ENCODE data around the gene SAP30. TPM values are rescaled to one million over a fixed set of nuclear protein-coding genes. Genes with fewer than 3 reads are reported as not detected.

Gene SAP30
- total RNA-seq, 2 experiments from 2014 or later = 22.0 to 29.3 TPM

GRCh38 chr4:173415092-173415491 is 44.3 kb downstream of the SAP30 start:
- ChIA-PET POLR2A (no interaction called here), CTCF (interaction anchor here (0.8 to 1.4 kb wide), 4 partner anchors 18 to 402 kb away, joined by 3 to 5 read pairs (median 4); no protein-coding TSS in a partner anchor)
- no peaks in the 10 kb centered on the region for H3K9me3 Mint-ChIP-seq (ENCODE audit: low read depth)
- H3K4me3 Mint-ChIP-seq = no peak overlapping the region
- intact Hi-C loops (cut with DNase I, micrococcal nuclease) = no loop called here
- no peaks in the 10 kb centered on the region for H3K36me3 Mint-ChIP-seq (ENCODE audit: low read depth)
- H3K27me3 Mint-ChIP-seq = no peaks in the 10 kb centered on the region
- DNase-seq (no peak), ATAC-seq (no peak)
- H3K27ac Mint-ChIP-seq = no peak overlapping the region
- no peaks in the 10 kb centered on the region for H3K4me1 Mint-ChIP-seq

- no peaks in the 10 kb centered on the region for H3K36me3 Mint-ChIP-seq (ENCODE audit: low read depth)
- H3K4me1 Mint-ChIP-seq = peaks cover 3% of the 10 kb centered on the region
- no peak overlapping the region for H3K4me3 Mint-ChIP-seq
- H3K9me3 Mint-ChIP-seq (ENCODE audit: low read depth) = no peaks in the 10 kb centered on the region
- CTCF ChIA-PET = interaction anchor here (0.6 to 1.4 kb wide), 10 partner anchors 10 to 403 kb away, joined by 3 to 5 read pairs (median 3); no protein-coding TSS in a partner anchor
- POLR2A ChIA-PET = no interaction called here
- DNase-seq (no peak), ATAC-seq (no peak)
- no peak overlapping the region for H3K27ac Mint-ChIP-seq
- intact Hi-C loops (cut with DNase I, micrococcal nuclease) = loop anchor here (2.0 kb wide), 2 partner anchors 45 to 403 kb away; partner anchors contain the start of gene SAP30 (in 1 of the 2)
- no peaks in the 10 kb centered on the region for H3K27me3 Mint-ChIP-seq
Observed at GRCh38 chr4:173415885-173416653, 45.3 kb downstream of the SAP30 start.

GRCh38 chr4:173417833-173418232 is 47.1 kb downstream of the SAP30 start:
- H3K4me3 Mint-ChIP-seq = no peak overlapping the region
- H3K27me3 Mint-ChIP-seq = no peaks in the 10 kb centered on the region
- H3K27ac Mint-ChIP-seq = no peak overlapping the region
- intact Hi-C loops (cut with DNase I, micrococcal nuclease) = loop anchor here (1.0 to 2.0 kb wide), 5 partner anchors 47 to 405 kb away; partner anchors contain the start of gene SAP30 (in 1 of the 2)
- no peaks in the 10 kb centered on the region for H3K9me3 Mint-ChIP-seq (ENCODE audit: low read depth)
- DNase-seq (no peak), ATAC-seq (no peak)
- peaks cover 3% of the 10 kb centered on the region for H3K4me1 Mint-ChIP-seq
- no peaks in the 10 kb centered on the region for H3K36me3 Mint-ChIP-seq (ENCODE audit: low read depth)
- CTCF ChIA-PET = interaction anchor here (0.6 to 2.6 kb wide), 14 partner anchors 12 to 404 kb away, joined by 3 to 11 read pairs (median 4); no protein-coding TSS in a partner anchor
- POLR2A ChIA-PET = no interaction called here

- H3K27ac Mint-ChIP-seq = no peak overlapping the region
- ChIA-PET POLR2A (no interaction called here), CTCF (interaction anchor here (0.9 to 2.6 kb wide), 13 partner anchors 8 to 405 kb away, joined by 3 to 11 read pairs (median 5); no protein-coding TSS in a partner anchor)
- no peak overlapping the region for H3K4me3 Mint-ChIP-seq
- ATAC-seq = no peak
- H3K27me3 Mint-ChIP-seq = no peaks in the 10 kb centered on the region
- H3K9me3 Mint-ChIP-seq (ENCODE audit: low read depth) = no peaks in the 10 kb centered on the region
- H3K36me3 Mint-ChIP-seq (ENCODE audit: low read depth) = no peaks in the 10 kb centered on the region
- H3K4me1 Mint-ChIP-seq = peaks cover 3% of the 10 kb centered on the region
- intact Hi-C loops (cut with DNase I, micrococcal nuclease) = no loop called here
- DNase-seq = no peak
Observed at GRCh38 chr4:173418639-173419038, 47.9 kb downstream of the SAP30 start.

- H3K4me1 Mint-ChIP-seq = peaks cover 8% of the 10 kb centered on the region
- intact Hi-C loops (cut with DNase I, micrococcal nuclease) = loop anchor here (1.0 to 5.0 kb wide), 2 partner anchors 74 to 737 kb away; no protein-coding TSS in a partner anchor
- no peak overlapping the region for H3K27ac Mint-ChIP-seq
- ATAC-seq (no peak), DNase-seq (no peak)
- no peaks in the 10 kb centered on the region for H3K27me3 Mint-ChIP-seq
- CTCF ChIA-PET = interaction anchor here (0.6 to 3.1 kb wide), 35 partner anchors 8 to 407 kb away, joined by 3 to 18 read pairs (median 4); partner anchors contain the start of gene SAP30
- H3K4me3 Mint-ChIP-seq = no peak overlapping the region
- H3K36me3 Mint-ChIP-seq (ENCODE audit: low read depth) = no peaks in the 10 kb centered on the region
- POLR2A ChIA-PET = no interaction called here
- H3K9me3 Mint-ChIP-seq (ENCODE audit: low read depth) = no peaks in the 10 kb centered on the region
Observed at GRCh38 chr4:173420324-173420752, 49.6 kb downstream of the SAP30 start.

- Mint-ChIP-seq H3K27me3 (no peaks in the 10 kb centered on the region), H3K9me3 (ENCODE audit: low read depth) (no peaks in the 10 kb centered on the region), H3K4me3 (no peak overlapping the region), H3K4me1 (peaks cover 12% of the 10 kb centered on the region), H3K27ac (no peak overlapping the region), H3K36me3 (ENCODE audit: low read depth) (no peaks in the 10 kb centered on the region)
- ChIA-PET POLR2A (no interaction called here), CTCF (interaction anchor here (0.6 to 3.1 kb wide), 38 partner anchors 8 to 407 kb away, joined by 3 to 18 read pairs (median 4); partner anchors contain the start of genes GALNT7 and SAP30)
- DNase-seq = no peak
- no peak for ATAC-seq
- intact Hi-C loops (cut with DNase I, micrococcal nuclease) = loop anchor here (1.0 to 5.0 kb wide), 2 partner anchors 74 to 736 kb away; no protein-coding TSS in a partner anchor
Observed at GRCh38 chr4:173420801-173421200, 50.0 kb downstream of the SAP30 start.

DNA sequence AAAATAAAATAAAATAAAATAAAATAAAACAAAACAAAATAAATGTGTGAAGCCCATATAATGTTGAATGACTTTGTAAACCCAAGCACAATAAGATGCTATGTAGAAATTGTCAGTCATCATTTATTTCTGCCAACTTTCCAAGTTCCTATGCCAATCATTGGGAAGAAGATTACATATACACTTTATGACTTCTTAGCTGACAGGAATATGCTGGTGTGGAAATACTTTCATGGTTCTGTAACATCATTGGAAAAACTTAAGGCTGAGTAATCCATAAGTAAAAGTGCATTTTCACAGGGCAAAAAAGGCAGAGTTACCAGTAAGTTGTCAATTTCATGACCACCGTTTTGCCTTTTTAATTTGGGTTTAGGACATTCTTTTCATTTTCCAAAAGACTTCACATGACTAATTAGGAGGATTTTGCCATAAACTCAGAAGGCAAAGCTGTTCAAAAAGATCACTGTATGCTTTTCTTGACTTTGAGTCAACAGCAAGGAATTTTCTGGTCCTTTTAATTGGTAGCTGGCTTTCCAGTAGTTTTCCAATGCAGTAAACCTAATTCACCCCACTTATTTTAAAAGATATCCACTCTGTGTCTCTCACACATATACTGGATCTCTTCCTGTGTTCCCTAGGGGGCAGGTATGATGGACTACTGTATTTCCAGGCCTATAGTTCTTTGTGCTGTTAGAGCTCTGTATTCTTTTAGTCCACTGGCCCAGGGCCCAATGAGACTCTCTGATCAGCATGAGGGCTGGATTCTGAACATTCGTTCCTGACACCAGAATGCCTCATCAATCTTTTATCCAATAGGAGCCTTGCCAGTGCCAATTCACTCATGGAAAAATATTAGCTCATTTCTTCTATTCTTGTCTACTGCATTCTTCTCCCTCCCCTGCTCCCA is 54.4 kb downstream of the SAP30 start:
- H3K4me3 Mint-ChIP-seq = no peak overlapping the region
- H3K27ac Mint-ChIP-seq = no peak overlapping the region
- H3K9me3 Mint-ChIP-seq (ENCODE audit: low read depth) = no peaks in the 10 kb centered on the region
- ChIA-PET POLR2A (interaction anchor here (0.6 to 0.7 kb wide), 2 partner anchors 39 to 389 kb away, joined by 3 to 5 read pairs; no protein-coding TSS in a partner anchor), CTCF (interaction anchor here (0.6 to 1.7 kb wide), 4 partner anchors 9 to 130 kb away, joined by 3 to 5 read pairs (median 3); no protein-coding TSS in a partner anchor)
- H3K36me3 Mint-ChIP-seq (ENCODE audit: low read depth) = no peaks in the 10 kb centered on the region
- no peak for DNase-seq
- H3K27me3 Mint-ChIP-seq = no peaks in the 10 kb centered on the region
- ATAC-seq = no peak
- intact Hi-C loops (cut with DNase I, micrococcal nuclease) = loop anchor here in 1 of 2 experiments (5.0 kb wide), 1 partner anchor 732 kb away; no protein-coding TSS in a partner anchor
- peaks cover 26% of the 10 kb centered on the region for H3K4me1 Mint-ChIP-seq

GRCh38 chr4:173426064-173426463 is 55.3 kb downstream of the SAP30 start:
- H3K27ac Mint-ChIP-seq = no peak overlapping the region
- no peak overlapping the region for H3K4me3 Mint-ChIP-seq
- H3K27me3 Mint-ChIP-seq = no peaks in the 10 kb centered on the region
- H3K4me1 Mint-ChIP-seq = peaks cover 24% of the 10 kb centered on the region
- no peaks in the 10 kb centered on the region for H3K36me3 Mint-ChIP-seq (ENCODE audit: low read depth)
- ATAC-seq = no peak
- DNase-seq = no peak
- POLR2A ChIA-PET = interaction anchor here (0.7 kb wide), 1 partner anchor 38 kb away, joined by 5 read pairs; no protein-coding TSS in a partner anchor
- CTCF ChIA-PET = interaction anchor here (1.5 to 1.7 kb wide), 2 partner anchors 10 to 107 kb away, joined by 3 to 5 read pairs; no protein-coding TSS in a partner anchor
- H3K9me3 Mint-ChIP-seq (ENCODE audit: low read depth) = no peaks in the 10 kb centered on the region
- intact Hi-C loops (cut with DNase I, micrococcal nuclease) = no loop called here

Other genes with a start within 250 kb of the SAP30 start
- 10 to 100 TPM; 11.4 to 15.1 TPM for gene GALNT7, start 202.1 kb upstream of the SAP30 start, total RNA-seq
- gene HMGB2, start 36.6 kb upstream of the SAP30 start, total RNA-seq = 100 to 1,000 TPM; 608 to 661 TPM
- not detected for gene SCRG1, start 28.2 kb downstream of the SAP30 start, total RNA-seq
- not detected for gene HAND2, start 159.3 kb downstream of the SAP30 start, total RNA-seq